Keratinocyte (primary cell): ENCODE data around the gene HBB.

Source experiments
- CTCF ChIP-seq, 3 experiments: IDR thresholded peaks in 1 of 3; conservative IDR thresholded peaks in 1 of 3; optimal IDR thresholded peaks in 1 of 3; 2 replicates in 2 of 3; 3 replicates in 1 of 3; pipeline versions ENCODE3 to v1.5.1; 2011; ENCODE audit warnings: low read length in 3 of 3, mild to moderate bottlenecking in 3 of 3, moderate library complexity in 2 of 3, control low read depth in 1 of 3, inconsistent platforms in 1 of 3; ENCODE audit not compliant: insufficient read depth in 2 of 3; ENCODE audit errors: extremely low read depth in 1 of 3
- EZH2 ChIP-seq: IDR thresholded peaks from one replicate; pipeline ENCODE4 v1.6.1; 2012; ENCODE audit warnings: inconsistent platforms, mild to moderate bottlenecking, low read length, moderate library complexity

DNA sequence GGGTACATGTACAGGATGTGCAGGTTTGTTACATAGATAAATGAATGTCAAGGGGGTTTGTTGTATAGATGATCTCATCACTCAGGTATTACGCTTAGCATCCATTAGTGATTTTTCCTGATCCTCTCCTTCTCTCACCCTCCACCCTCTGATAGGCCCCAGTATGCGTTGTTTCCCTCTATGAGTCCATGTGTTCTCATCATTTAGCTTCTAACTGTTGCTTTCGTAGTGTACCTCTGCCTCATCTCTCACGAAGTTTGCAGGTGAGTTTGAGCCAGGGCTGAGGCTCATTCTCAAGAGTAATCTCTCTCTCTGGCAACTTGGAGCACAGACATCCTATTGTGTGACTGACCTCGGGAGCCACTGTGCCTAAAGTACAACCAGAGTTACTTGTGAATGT is 47.5 kb upstream of the HBB start:
- TF ChIP-seq CTCF (optimal IDR thresholded peaks at IDR 0.05 in 1 of 3, IDR thresholded peaks at IDR 0.05 in 1 of 3, conservative IDR thresholded peaks at IDR 0.05 in 1 of 3; ENCODE audit: extremely low read depth in 1 of 3, insufficient read depth in 2 of 3, low read length in 3 of 3), result no peak
- no peak for TF ChIP-seq EZH2
